H9 (cell line): ENCODE data around the gene LRRC55. TPM values are rescaled to one million over a fixed set of nuclear protein-coding genes. Genes with fewer than 3 reads are reported as not detected.

Experiments used
- DNase-seq: peaks from one replicate; pipeline ENCODE4 v3.0.0-alpha.2; 2017
- H2AFZ ChIP-seq: one replicate; pipeline ENCODE4 v1.6.1; 2013; ENCODE audit warnings: mild to moderate bottlenecking, low read length, control low read depth, moderate library complexity
- H2AK5ac ChIP-seq: 2 replicates; pipeline ENCODE4 v1.6.1; 2013; ENCODE audit warnings: low read length, control low read depth, mixed read lengths; ENCODE audit not compliant: insufficient read length
- H2BK120ac ChIP-seq: one replicate; pipeline ENCODE4 v1.6.1; 2013; ENCODE audit warnings: low read depth, mild to moderate bottlenecking, low read length, control low read depth, inconsistent platforms; ENCODE audit not compliant: poor library complexity, severe bottlenecking
- H2BK12ac ChIP-seq: 2 replicates; pipeline ENCODE4 v1.6.1; 2013; ENCODE audit warnings: low read length, control low read depth, mixed read lengths, low read depth; ENCODE audit not compliant: insufficient read length
- H2BK15ac ChIP-seq: 2 replicates; pipeline ENCODE4 v1.6.1; 2013; ENCODE audit warnings: low read depth, low read length, control low read depth
- H2BK20ac ChIP-seq: one replicate; pipeline ENCODE4 v1.6.1; 2013; ENCODE audit warnings: low read depth, mild to moderate bottlenecking, low read length, control low read depth, inconsistent platforms; ENCODE audit not compliant: poor library complexity, severe bottlenecking
- H2BK5ac ChIP-seq: 2 replicates; pipeline ENCODE4 v1.6.1; 2013; ENCODE audit warnings: low read length, control low read depth, mixed read lengths; ENCODE audit not compliant: insufficient read length
- H3K14ac ChIP-seq: 2 replicates; pipeline ENCODE4 v1.6.1; 2013; ENCODE audit warnings: low read length, control low read depth; ENCODE audit not compliant: insufficient read depth
- H3K18ac ChIP-seq: 2 replicates; pipeline ENCODE4 v1.6.1; 2013; ENCODE audit warnings: low read depth, mild to moderate bottlenecking, mixed read lengths, low read length, control low read depth; ENCODE audit not compliant: insufficient read length
- H3K23ac ChIP-seq: 2 replicates; pipeline ENCODE4 v1.6.1; 2013; ENCODE audit warnings: low read length, control low read depth, mixed read lengths, low read depth; ENCODE audit not compliant: insufficient read length
- H3K23me2 ChIP-seq: 2 replicates; pipeline ENCODE4 v1.6.1; 2013; ENCODE audit warnings: low read depth, mild to moderate bottlenecking, mixed read lengths, low read length, control low read depth; ENCODE audit not compliant: insufficient read length, poor library complexity, severe bottlenecking
- H3K27ac ChIP-seq: 2 replicates; pipeline ENCODE4 v1.5.1; 2013; ENCODE audit warnings: low read length, control low read depth, mixed read lengths, low read depth; ENCODE audit not compliant: insufficient read length
- H3K27me3 ChIP-seq: 2 replicates; pipeline ENCODE4 v1.6.1; 2013; ENCODE audit warnings: low read length, control low read depth, inconsistent platforms; ENCODE audit not compliant: insufficient read depth
- H3K4ac ChIP-seq: 2 replicates; pipeline ENCODE4 v1.6.1; 2013; ENCODE audit warnings: low read depth, mild to moderate bottlenecking, control low read depth, inconsistent platforms, low read length, moderate library complexity
- H3K4me1 ChIP-seq: 2 replicates; pipeline ENCODE4 v1.6.1; 2013; ENCODE audit warnings: low read length, control low read depth, inconsistent platforms; ENCODE audit not compliant: insufficient read depth
- H3K4me2 ChIP-seq: 2 replicates; pipeline ENCODE4 v1.6.1; 2013; ENCODE audit warnings: low read length, control low read depth, mixed read lengths; ENCODE audit not compliant: insufficient read length, insufficient read depth
- H3K56ac ChIP-seq: 2 replicates; pipeline ENCODE4 v1.6.1; 2013; ENCODE audit warnings: low read depth, mild to moderate bottlenecking, mixed read lengths, low read length, control low read depth; ENCODE audit not compliant: insufficient read length
- H3K79me1 ChIP-seq: 2 replicates; pipeline ENCODE4 v1.6.1; 2013; ENCODE audit warnings: low read depth, mild to moderate bottlenecking, moderate library complexity, low read length, control low read depth, inconsistent platforms; ENCODE audit not compliant: insufficient read depth, poor library complexity, severe bottlenecking
- H3K79me2 ChIP-seq: 2 replicates; pipeline ENCODE4 v1.6.1; 2013; ENCODE audit warnings: low read length, control low read depth, inconsistent platforms; ENCODE audit not compliant: insufficient read depth
- H3K9ac ChIP-seq: 2 replicates; pipeline ENCODE4 v1.6.1; 2013; ENCODE audit warnings: low read length, control low read depth, mixed read lengths; ENCODE audit not compliant: insufficient read length; ENCODE audit errors: extremely low read depth
- H3K9me3 ChIP-seq: one replicate; pipeline ENCODE4 v1.6.1; 2013; ENCODE audit warnings: low read depth, low read length, inconsistent platforms; ENCODE audit not compliant: control insufficient read depth
- H3T11ph ChIP-seq: one replicate; pipeline ENCODE4 v1.6.1; 2013; ENCODE audit warnings: mild to moderate bottlenecking, low read length, control low read depth, inconsistent platforms
- H4K20me1 ChIP-seq: one replicate; pipeline ENCODE4 v1.6.1; 2013; ENCODE audit not compliant: control insufficient read depth, insufficient read length, insufficient read depth
- H4K5ac ChIP-seq: 2 replicates; pipeline ENCODE4 v1.6.1; 2013; ENCODE audit warnings: low read depth, mild to moderate bottlenecking, mixed read lengths, low read length, control low read depth; ENCODE audit not compliant: insufficient read length
- H4K8ac ChIP-seq: replicated peaks from 2 replicates; pipeline ENCODE4 v1.6.1; 2013; ENCODE audit warnings: low read length, control low read depth, mixed read lengths, low read depth; ENCODE audit not compliant: insufficient read length
- H4K91ac ChIP-seq: 2 replicates; pipeline ENCODE4 v1.6.1; 2013; ENCODE audit warnings: low read depth, mild to moderate bottlenecking, moderate library complexity, mixed read lengths, low read length, control low read depth; ENCODE audit not compliant: insufficient read length
- H3K27ac Mint-ChIP-seq, 3 experiments: 2 replicates in 2 of 3; 3 replicates in 1 of 3; pipeline ENCODE4 v1.8.0; 2020 to 2021; ENCODE audit warnings: mixed read lengths in 3 of 3, mild to moderate bottlenecking in 1 of 3, moderate library complexity in 1 of 3
- H3K27me3 Mint-ChIP-seq: 2 replicates; pipeline ENCODE4 v1.8.0; 2021; ENCODE audit warnings: low read depth, mild to moderate bottlenecking, moderate library complexity, mixed read lengths
- H3K36me3 Mint-ChIP-seq, 3 experiments: 2 replicates in 2 of 3; 3 replicates in 1 of 3; pipeline ENCODE4 v1.8.0; 2020 to 2021; ENCODE audit warnings: low read depth in 3 of 3, mixed read lengths in 3 of 3; ENCODE audit not compliant: insufficient read depth in 1 of 3
- H3K4me1 Mint-ChIP-seq, 2 experiments: 2 replicates each; pipeline ENCODE4 v1.8.0; 2020; ENCODE audit warnings: mixed read lengths in 2 of 2
- H3K4me3 Mint-ChIP-seq, 2 experiments: 2 replicates in 1 of 2; 3 replicates in 1 of 2; pipeline ENCODE4 v1.8.0; 2020 to 2021; ENCODE audit warnings: mild to moderate bottlenecking in 2 of 2, mixed read lengths in 2 of 2, moderate library complexity in 1 of 2
- H3K9me3 Mint-ChIP-seq, 2 experiments: 2 replicates in 1 of 2; 3 replicates in 1 of 2; pipeline ENCODE4 v1.8.0; 2020; ENCODE audit warnings: mild to moderate bottlenecking in 2 of 2, mixed read lengths in 2 of 2, moderate library complexity in 1 of 2
- CTCF ChIP-seq: fragments of 200-600 bp; sonication (generic); conservative IDR thresholded peaks from 3 replicates; pipeline ENCODE4 v1.8.0; 2021; ENCODE audit warnings: antibody characterized with exemption, mild to moderate bottlenecking
- WGBS: extraction: QIAGEN DNeasy Blood & Tissue Kit; methylation state at CpG from one replicate; pipeline ENCODE4 v1.1.7; 2013; ENCODE audit warnings: missing lambda C conversion rate, low lambda C conversion rate, mixed read lengths; ENCODE audit not compliant: insufficient read length; ENCODE audit errors: extremely low coverage; 5-methylcytosine and 5-hydroxymethylcytosine counted together
- total RNA-seq: library from RNA; stranded (reverse); gene quantifications from 2 replicates; pipeline ENCODE4 v1.2.1, GENCODE V29; 2021

LRRC55 gene
- total RNA-seq, 1 experiment from 2014 or later = 1.0 TPM

GRCh38 chr11:57233702-57234101, 51.9 kb downstream of the LRRC55 start:
- no peaks in the 10 kb centered on the region for H3K23me2 ChIP-seq
- H2BK20ac ChIP-seq = no peak overlapping the region
- H2AK5ac ChIP-seq = no peak overlapping the region
- H3K14ac ChIP-seq = no peak overlapping the region
- Mint-ChIP-seq H3K9me3 (no peaks in the 10 kb centered on the region; a peak in 1 of 5 replicates), H3K36me3 (no peaks in the 10 kb centered on the region), H3K27me3 (peaks cover 27% of the 10 kb centered on the region), H3K4me1 (peaks cover 30 to 50% of the 10 kb centered on the region in 2 experiments), H3K27ac (no peak overlapping the region), H3K4me3 (no peak overlapping the region)
- no peak overlapping the region for H4K8ac ChIP-seq
- H3K79me2 ChIP-seq = no peaks in the 10 kb centered on the region
- no peak for DNase-seq
- H3K18ac ChIP-seq = no peak overlapping the region
- no peak overlapping the region for H3K27ac ChIP-seq
- no peak overlapping the region for H3T11ph ChIP-seq
- no peak overlapping the region for H2AFZ ChIP-seq
- H3K9me3 ChIP-seq = no peaks in the 10 kb centered on the region
- H4K5ac ChIP-seq = no peak overlapping the region
- no peak overlapping the region for H2BK12ac ChIP-seq
- no peak overlapping the region for H4K91ac ChIP-seq
- no peak overlapping the region for H2BK5ac ChIP-seq
- no peak overlapping the region for H3K9ac ChIP-seq
- no peak overlapping the region for H2BK15ac ChIP-seq
- no CpG with 5 or more reads among the region's 5 CpGs for WGBS
- H3K56ac ChIP-seq = no peak overlapping the region
- no peaks in the 10 kb centered on the region for H4K20me1 ChIP-seq
- no peak overlapping the region for H2BK120ac ChIP-seq
- no peak overlapping the region for H3K23ac ChIP-seq
- H3K27me3 ChIP-seq = no peaks in the 10 kb centered on the region
- H3K4me1 ChIP-seq = peaks cover 8% of the 10 kb centered on the region; the same call in 1 of the 2 replicates
- no peak overlapping the region for H3K4me2 ChIP-seq
- no peaks in the 10 kb centered on the region for H3K79me1 ChIP-seq
- no peak for TF ChIP-seq CTCF
- H3K4ac ChIP-seq = no peak overlapping the region
